HG03095 (cell line): ENCODE data around the gene RAPGEF4.
"Not testable (repeated sequence)": the region's sequence is repeated elsewhere in the genome, so short reads cannot be mapped to it uniquely, and the experiment has no call there.

ENCODE experiments used
- ATAC-seq: cut with Tn5 transposase; IDR thresholded peaks from one replicate; pipeline ENCODE4 v1.9.1; 2021; ENCODE audit warnings: moderate library complexity; ENCODE audit not compliant: unreplicated experiment

Gene RAPGEF4

GRCh38 chr2:172770887-172771286, 35.2 kb downstream of the RAPGEF4 start:
- ATAC-seq, result no peak

- no peak for ATAC-seq
Observed at GRCh38 chr2:172772633-172773032, 37.0 kb downstream of the RAPGEF4 start.

- ATAC-seq, result no peak
Observed at GRCh38 chr2:172774302-172774701, 38.7 kb downstream of the RAPGEF4 start.

GRCh38 chr2:172775319-172775718, 39.7 kb downstream of the RAPGEF4 start:
- ATAC-seq, result no peak

GRCh38 chr2:172777431-172777830, 41.8 kb downstream of the RAPGEF4 start:
- ATAC-seq, result no peak

GRCh38 chr2:172782506-172783164, 47.0 kb downstream of the RAPGEF4 start:
- ATAC-seq, result no peak

- no peak for ATAC-seq
Observed at GRCh38 chr2:172783165-172783898, 47.7 kb downstream of the RAPGEF4 start.

GRCh38 chr2:172788871-172789270, 53.2 kb downstream of the RAPGEF4 start:
- ATAC-seq, result no peak

- ATAC-seq, result no peak
Observed at GRCh38 chr2:172790404-172790803, 54.8 kb downstream of the RAPGEF4 start.

- no peak for ATAC-seq
Observed at GRCh38 chr2:172791953-172792352, 56.3 kb downstream of the RAPGEF4 start.

GRCh38 chr2:172792711-172793110, 57.1 kb downstream of the RAPGEF4 start:
- no peak for ATAC-seq

GRCh38 chr2:172803308-172803707, 67.7 kb downstream of the RAPGEF4 start:
- not testable (repeated sequence) for ATAC-seq

GRCh38 chr2:172804423-172804822, 68.8 kb downstream of the RAPGEF4 start:
- ATAC-seq, result no peak

- no peak for ATAC-seq
Observed at GRCh38 chr2:172806493-172806892, 70.8 kb downstream of the RAPGEF4 start.

GRCh38 chr2:172806996-172807395, 71.4 kb downstream of the RAPGEF4 start:
- no peak for ATAC-seq

- no peak for ATAC-seq
Observed at GRCh38 chr2:172808156-172808555, 72.5 kb downstream of the RAPGEF4 start.

- ATAC-seq, result no peak
Observed at GRCh38 chr2:172811027-172811426, 75.4 kb downstream of the RAPGEF4 start.

- ATAC-seq, result no peak
Observed at GRCh38 chr2:172812158-172812744, 76.6 kb downstream of the RAPGEF4 start.

GRCh38 chr2:172813314-172813888, 77.8 kb downstream of the RAPGEF4 start:
- ATAC-seq, result no peak

GRCh38 chr2:172817411-172817810, 81.8 kb downstream of the RAPGEF4 start:
- no peak for ATAC-seq

GRCh38 chr2:172819943-172820342, 84.3 kb downstream of the RAPGEF4 start:
- no peak for ATAC-seq
